GM12878 (cell line): ENCODE data around the gene EFNA4. TPM values are rescaled to one million over a fixed set of nuclear protein-coding genes. Genes with fewer than 3 reads are reported as not detected.

ENCODE experiments used
- ATAC-seq: fragments of 200-7000 bp; cut with Tn5 transposase; 3 replicates; pipeline ENCODE4 v1.9.1; 2020; ENCODE audit warnings: mild to moderate bottlenecking, moderate library complexity
- BruUV-seq: library from RNA; stranded (reverse); fragments of 400-500 nt; replicated peaks from 2 replicates; lab custom pipeline; 2021; lab: Mats Ljungman, UMichigan
- CTCF ChIA-PET: fragments of 300-600 bp; sonication (Branson Sonifier 250); formaldehyde crosslinking; extraction: SDS; loops from one replicate; lab custom pipeline; 2021; ENCODE audit warnings: inconsistent platforms; lab: Yijun Ruan, JAX
- POLR2A ChIA-PET: fragments of 350-600 bp; formaldehyde crosslinking; extraction: SDS; loops from one replicate; lab custom pipeline; 2021; ENCODE audit warnings: inconsistent platforms; lab: Charles Lee
- RAD21 ChIA-PET: fragments of 300-600 bp; sonication (Branson Sonifier 250); formaldehyde crosslinking; loops from one replicate; lab custom pipeline; 2023; ENCODE audit warnings: antibody characterized with exemption; ENCODE audit not compliant: unreplicated experiment; lab: Charles Lee
- SMC1A ChIA-PET: fragments of 300-600 bp; sonication (Branson Sonifier 250); formaldehyde crosslinking; loops from one replicate; lab custom pipeline; 2023; ENCODE audit not compliant: unreplicated experiment, uncharacterized antibody; lab: Charles Lee
- DNase-seq: peaks from one replicate; pipeline ENCODE4 v3.0.0-alpha.2; 2011; ENCODE audit warnings: low read depth, low spot score
- FAIRE-seq: peaks from 3 replicates; lab custom pipeline; 2011; peaks lifted over from hg19 to GRCh38; lab: Jason Lieb, UNC
- H2AFZ ChIP-seq: 2 replicates; pipeline ENCODE4 v1.6.0; 2011; ENCODE audit warnings: low read depth, low read length, control low read depth; ENCODE audit not compliant: control insufficient read depth
- H3K27ac ChIP-seq: 2 replicates; pipeline ENCODE4 v1.5.1; 2011; ENCODE audit warnings: control low read depth; ENCODE audit not compliant: control insufficient read depth, insufficient read depth
- H3K27me3 ChIP-seq, 2 experiments: replicated peaks in 1 of 2; 2 replicates each; pipeline versions ENCODE4 v1.6.0 to v1.6.1; 2011; ENCODE audit warnings: low read length in 1 of 2; ENCODE audit not compliant: control insufficient read depth in 2 of 2, insufficient read depth in 2 of 2
- H3K36me3 ChIP-seq, 2 experiments: 2 replicates each; pipeline ENCODE4 v1.5.1; 2011; ENCODE audit warnings: low read length in 1 of 2; ENCODE audit not compliant: control insufficient read depth in 2 of 2, insufficient read depth in 2 of 2
- H3K4me1 ChIP-seq: 2 replicates; pipeline ENCODE4 v1.6.1; 2011; ENCODE audit warnings: mild to moderate bottlenecking, low read length, moderate library complexity, mixed read lengths; ENCODE audit not compliant: control insufficient read depth, insufficient read depth
- H3K4me2 ChIP-seq: 2 replicates; pipeline ENCODE4 v1.6.0; 2011; ENCODE audit warnings: control low read depth; ENCODE audit not compliant: control insufficient read depth, insufficient read depth
- H3K4me3 ChIP-seq: fragments of 200-600 bp; sonication (generic); 2 replicates; pipeline ENCODE4 v1.5.1; 2016
- H3K79me2 ChIP-seq: 2 replicates; pipeline ENCODE4 v1.6.0; 2011; ENCODE audit warnings: low read length; ENCODE audit not compliant: control insufficient read depth, insufficient read depth
- H3K9ac ChIP-seq: 2 replicates; pipeline ENCODE4 v1.8.0; 2011; ENCODE audit warnings: low read length, control low read depth, mixed read lengths; ENCODE audit not compliant: control insufficient read depth, insufficient read depth
- H3K9me3 ChIP-seq: replicated peaks from 3 replicates; pipeline ENCODE4 v1.5.1; 2011; ENCODE audit warnings: mild to moderate bottlenecking, low read length; ENCODE audit not compliant: control insufficient read depth, insufficient read depth
- H4K20me1 ChIP-seq: 2 replicates; pipeline ENCODE4 v1.6.0; 2011; ENCODE audit not compliant: control insufficient read depth, insufficient read depth
- CBFB ChIP-seq: IDR thresholded peaks from 2 replicates; pipeline ENCODE4 v1.6.1; 2016; ENCODE audit warnings: antibody characterized with exemption, low read depth
- JUNB ChIP-seq: IDR thresholded peaks from 2 replicates; pipeline ENCODE4 v1.6.1; 2016; ENCODE audit warnings: antibody characterized with exemption, mild to moderate bottlenecking
- RAD21 ChIP-seq: IDR thresholded peaks from 2 replicates; pipeline ENCODE4 v1.6.1; 2011; ENCODE audit warnings: mild to moderate bottlenecking, low read depth, low read length, moderate library complexity; ENCODE audit not compliant: insufficient read depth
- RAD51 ChIP-seq: fragments of 450-650 bp; IDR thresholded peaks from 2 replicates; pipeline ENCODE4 v1.6.1; 2016; ENCODE audit warnings: moderate library complexity, mild to moderate bottlenecking, inconsistent platforms
- TCF12 ChIP-seq: IDR thresholded peaks from 2 replicates; pipeline ENCODE4 v1.6.1; 2011; ENCODE audit warnings: low read depth, mild to moderate bottlenecking, low read length
- ZZZ3 ChIP-seq: IDR thresholded peaks from 2 replicates; pipeline ENCODE4 v1.6.1; 2011; ENCODE audit warnings: low read depth; ENCODE audit not compliant: control insufficient read depth, insufficient read length
- WGBS: methylation state at CpG from one replicate; pipeline ENCODE4 v1.1.6; 2016; ENCODE audit warnings: low lambda C conversion rate; ENCODE audit not compliant: insufficient replicate concordance, insufficient coverage; ENCODE audit errors: missing lambda C conversion rate; 5-methylcytosine and 5-hydroxymethylcytosine counted together
- in situ Hi-C: fragments of 300-500 bp; cut with MboI; formaldehyde crosslinking; loops from 9 replicates; pipeline ENCODE4 v1.14.3; 2018; ENCODE audit warnings: mixed read lengths
- intact Hi-C: fragments of 100-400 bp; cut with micrococcal nuclease; formaldehyde crosslinking; loops from one replicate; pipeline ENCODE4 v1.14.2; 2022; ENCODE audit not compliant: unreplicated experiment
- polyA plus RNA-seq, 11 experiments: library from polyadenylated mRNA; depleted of rRNA in 4 of 11; unstranded in 6 of 11; stranded (reverse) in 5 of 11; fragments of >200 nt; fragmentation: Nextera tagmentation in 4 of 11; fragmentation: Illumina TruSeq in 1 of 11; extraction: Ambion mirVana in 4 of 11; extraction: Trizol in 1 of 11; gene quantifications; 1 replicate in 1 of 11; 2 replicates in 10 of 11; pipeline versions ENCODE4 v1.2.1 to v1.2.3, GENCODE V29; 2011 to 2016; ENCODE audit warnings: inconsistent platforms in 2 of 11, missing spikeins in 2 of 11, low read depth in 1 of 11
- total RNA-seq, 4 experiments: library from RNA; depleted of rRNA in 3 of 4; stranded (reverse); fragments of >200 nt in 3 of 4; fragmentation: Illumina TruSeq in 1 of 4; extraction: Trizol in 1 of 4; gene quantifications; 2 replicates each; pipeline versions ENCODE4 v1.2.1 to v1.2.3, GENCODE V29; 2013 to 2021
- TF ChIP-seq, protein P1 (sequence below): fragments of 450-650 bp; formaldehyde crosslinking; IDR thresholded peaks from 2 replicates; pipeline ENCODE4 v1.4.0; 2022; ENCODE audit warnings: mild to moderate bottlenecking, moderate library complexity

Gene EFNA4
- total and polyA plus RNA-seq, 10 of the 15 experiments (the other 5 are each of a cell fraction or from before 2014, with no cell fraction given) = 0.52 to 14.1 (median 4.8) TPM

DNA sequence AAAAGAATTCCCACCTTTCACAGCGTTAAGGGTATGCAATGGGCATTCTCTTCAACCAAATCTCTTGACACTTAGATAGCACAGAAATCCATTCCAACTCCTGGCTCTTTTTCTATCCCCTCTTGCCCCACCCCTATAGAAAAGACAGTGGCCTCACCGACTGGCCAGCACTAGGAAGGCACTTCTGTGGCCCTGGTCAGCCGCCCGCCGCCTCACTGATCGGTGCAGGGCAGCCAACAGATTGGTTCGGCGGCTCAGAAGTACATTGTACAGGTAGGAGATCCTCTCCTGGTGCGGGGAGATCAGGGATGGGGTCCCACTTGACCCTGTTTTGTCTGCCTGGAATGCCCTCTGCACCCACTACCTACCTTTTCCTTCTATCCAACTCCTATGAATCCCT is 39.2 kb upstream of the EFNA4 start:
- Histone ChIP-seq H3K4me1 (no peaks in the 10 kb centered on the region), H3K9me3 (no peaks in the 10 kb centered on the region), H3K9ac (no peak overlapping the region), H3K36me3 (no peaks in the 10 kb centered on the region), H4K20me1 (no peaks in the 10 kb centered on the region), H2AFZ (no peak overlapping the region), H3K27ac (no peak overlapping the region), H3K4me3 (no peak overlapping the region), H3K4me2 (no peak overlapping the region), H3K27me3 (no peaks in the 10 kb centered on the region; a peak in 1 of 4 replicates), H3K79me2 (no peaks in the 10 kb centered on the region)
- ATAC-seq (no peak), DNase-seq (no peak), FAIRE-seq (no peak)
- ChIA-PET CTCF (interaction anchor here (0.8 kb wide), 1 partner anchor 19 kb away, joined by 4 read pairs; no protein-coding TSS in a partner anchor), SMC1A (no interaction called here), RAD21 (no interaction called here), POLR2A (no interaction called here)
- TF ChIP-seq CBFB = no peak
- intact Hi-C loops (no loop called here), in situ Hi-C loops (no loop called here)
- WGBS = 60% methylated on average over 9 of the region's 9 CpGs
- BruUV-seq = no TSS peak

DNA sequence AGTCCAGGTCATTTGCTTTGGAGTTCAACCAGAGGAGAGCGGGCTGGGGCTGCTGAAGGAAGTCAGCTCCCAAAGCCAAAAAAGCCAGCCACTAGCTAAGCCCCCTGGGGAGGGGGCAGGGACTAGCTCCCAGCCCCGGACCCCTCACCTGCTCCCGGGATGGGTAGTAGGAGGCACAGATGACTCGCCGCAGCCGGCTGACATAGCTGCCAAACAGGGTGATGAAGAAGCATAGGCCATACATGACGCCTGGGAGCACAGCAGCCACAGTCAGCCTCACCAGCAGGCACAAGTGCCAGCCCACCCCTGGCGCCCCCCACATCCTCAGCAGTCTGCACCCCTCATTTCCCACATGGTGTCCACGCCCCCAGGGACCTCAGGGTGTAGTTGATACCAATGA is 37.4 kb upstream of the EFNA4 start:
- Histone ChIP-seq H3K4me3 (no peak overlapping the region), H3K4me2 (no peak overlapping the region), H3K36me3 (no peaks in the 10 kb centered on the region), H3K79me2 (no peaks in the 10 kb centered on the region), H2AFZ (no peak overlapping the region), H3K9me3 (no peaks in the 10 kb centered on the region), H3K27me3 (no peaks in the 10 kb centered on the region; a peak in 1 of 4 replicates), H3K9ac (no peak overlapping the region), H3K4me1 (no peaks in the 10 kb centered on the region), H4K20me1 (no peaks in the 10 kb centered on the region), H3K27ac (no peak overlapping the region)
- no TSS peak for BruUV-seq
- ATAC-seq (no peak), FAIRE-seq (no peak), DNase-seq (no peak)
- intact Hi-C loops = no loop called here
- ChIA-PET SMC1A (no interaction called here), RAD21 (interaction anchor here (1.3 kb wide), 1 partner anchor 8 kb away, joined by 3 read pairs; no protein-coding TSS in a partner anchor), CTCF (interaction anchor here (0.5 to 1.0 kb wide), 2 partner anchors 9 to 669 kb away, joined by 3 read pairs; no protein-coding TSS in a partner anchor), POLR2A (no interaction called here)
- in situ Hi-C loops = no loop called here
- TF ChIP-seq TCF12 (no peak), RAD21 (no peak), RAD51 (no peak), ZZZ3 (no peak), JUNB (no peak)
- TF ChIP-seq, protein P1, sequence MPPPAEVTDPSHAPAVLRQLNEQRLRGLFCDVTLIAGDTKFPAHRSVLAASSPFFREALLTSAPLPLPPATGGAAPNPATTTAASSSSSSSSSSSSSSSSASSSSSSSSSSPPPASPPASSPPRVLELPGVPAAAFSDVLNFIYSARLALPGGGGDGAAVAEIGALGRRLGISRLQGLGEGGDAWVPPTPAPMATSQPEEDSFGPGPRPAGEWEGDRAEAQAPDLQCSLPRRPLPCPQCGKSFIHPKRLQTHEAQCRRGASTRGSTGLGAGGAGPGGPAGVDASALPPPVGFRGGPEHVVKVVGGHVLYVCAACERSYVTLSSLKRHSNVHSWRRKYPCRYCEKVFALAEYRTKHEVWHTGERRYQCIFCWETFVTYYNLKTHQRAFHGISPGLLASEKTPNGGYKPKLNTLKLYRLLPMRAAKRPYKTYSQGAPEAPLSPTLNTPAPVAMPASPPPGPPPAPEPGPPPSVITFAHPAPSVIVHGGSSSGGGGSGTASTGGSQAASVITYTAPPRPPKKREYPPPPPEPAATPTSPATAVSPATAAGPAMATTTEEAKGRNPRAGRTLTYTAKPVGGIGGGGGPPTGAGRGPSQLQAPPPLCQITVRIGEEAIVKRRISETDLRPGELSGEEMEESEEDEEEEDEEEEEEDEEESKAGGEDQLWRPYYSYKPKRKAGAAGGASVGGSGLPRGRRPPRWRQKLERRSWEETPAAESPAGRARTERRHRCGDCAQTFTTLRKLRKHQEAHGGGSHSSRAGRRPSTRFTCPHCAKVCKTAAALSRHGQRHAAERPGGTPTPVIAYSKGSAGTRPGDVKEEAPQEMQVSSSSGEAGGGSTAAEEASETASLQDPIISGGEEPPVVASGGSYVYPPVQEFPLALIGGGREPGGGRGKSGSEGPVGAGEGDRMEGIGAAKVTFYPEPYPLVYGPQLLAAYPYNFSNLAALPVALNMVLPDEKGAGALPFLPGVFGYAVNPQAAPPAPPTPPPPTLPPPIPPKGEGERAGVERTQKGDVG = no peak
- 29% methylated on average over 9 of the region's 9 CpGs for WGBS
